ENCODE results near the gene UFL1.

UFL1 gene

GRCh38 chr6:96576221-96576620 is 54.6 kb downstream of the UFL1 start:
- no peak for DNase-seq

GRCh38 chr6:96582021-96582420 is 60.4 kb downstream of the UFL1 start:
- no peak for DNase-seq

DNA sequence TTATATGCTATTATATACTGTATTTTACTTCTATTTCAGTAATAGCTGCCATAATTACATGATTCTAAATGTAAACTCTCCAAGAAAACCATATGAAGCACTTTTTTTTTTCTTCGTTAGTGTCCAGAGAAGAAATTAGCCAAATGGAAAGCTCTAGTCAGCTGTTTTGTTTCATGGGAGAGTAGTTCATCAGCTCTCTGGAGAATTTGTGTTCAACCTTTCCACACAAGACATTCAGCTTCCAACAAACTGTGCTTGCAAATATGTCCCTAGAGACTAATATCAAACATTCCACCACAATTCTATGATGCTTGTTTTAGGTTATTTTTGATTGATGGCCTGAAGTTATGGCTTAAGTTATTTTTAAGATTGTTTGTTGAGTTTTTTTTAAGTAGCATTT is 60.8 kb downstream of the UFL1 start:
- no peak for DNase-seq

DNA sequence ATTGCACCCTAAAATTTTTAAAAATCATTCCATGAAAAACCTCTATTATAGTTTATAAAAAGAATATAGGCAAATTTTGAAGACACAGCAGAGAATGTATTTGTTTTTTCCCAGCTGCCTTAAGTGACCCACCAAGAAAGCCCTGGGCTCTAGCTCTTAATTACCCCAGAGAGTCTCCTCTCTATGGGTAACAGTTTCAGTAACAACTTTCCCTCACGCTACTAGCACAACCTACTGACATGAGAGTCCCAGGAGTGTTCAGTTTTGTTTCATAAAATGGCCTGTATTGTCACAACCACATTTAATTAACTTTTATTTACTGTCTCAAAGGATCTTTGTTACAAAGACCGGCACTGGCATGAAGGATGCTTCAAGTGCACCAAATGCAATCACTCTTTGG is 82.8 kb downstream of the UFL1 start:
- DNase-seq = no peak

All from NCI-H524 treated with DMSO at 0.1 percent for 48 hours (cell line).